Activated naive CD8-positive, alpha-beta T cell treated with anti-CD3 and anti-CD28 coated beads, Interleukin-2, amount 50 U/mL, for 16 hours (primary cell): ENCODE results near the gene SLC15A1.
"Not testable (repeated sequence)": the region's sequence is repeated elsewhere in the genome, so short reads cannot be mapped to it uniquely, and the experiment has no call there.

ENCODE experiments used
- DNase-seq: peaks from one replicate; pipeline ENCODE4 v3.0.0-alpha.2; 2020; ENCODE audit warnings: low read depth, low spot score

Gene SLC15A1

GRCh38 chr13:98781470-98781869 lies 29.0 kb upstream of the SLC15A1 start:
- DNase-seq: no peak

- no peak for DNase-seq
Measured at GRCh38 chr13:98781045-98781444, 28.6 kb upstream of the SLC15A1 start.

- no peak for DNase-seq
Measured at GRCh38 chr13:98780451-98780850, 28.0 kb upstream of the SLC15A1 start.

- no peak for DNase-seq
Measured at GRCh38 chr13:98779695-98780094, 27.2 kb upstream of the SLC15A1 start.

GRCh38 chr13:98778749-98779148 lies 26.3 kb upstream of the SLC15A1 start:
- no peak for DNase-seq

GRCh38 chr13:98776644-98777043 lies 24.2 kb upstream of the SLC15A1 start:
- DNase-seq: no peak

GRCh38 chr13:98775844-98776598 lies 23.5 kb upstream of the SLC15A1 start:
- DNase-seq: no peak

- no peak for DNase-seq
Measured at GRCh38 chr13:98775386-98775785, 22.9 kb upstream of the SLC15A1 start.

GRCh38 chr13:98774776-98775175 lies 22.3 kb upstream of the SLC15A1 start:
- no peak for DNase-seq

- DNase-seq: no peak
Measured at GRCh38 chr13:98773921-98774320, 21.4 kb upstream of the SLC15A1 start.

- no peak for DNase-seq
Measured at GRCh38 chr13:98772794-98773452, 20.5 kb upstream of the SLC15A1 start.

GRCh38 chr13:98771838-98772611 lies 19.6 kb upstream of the SLC15A1 start:
- DNase-seq: no peak

GRCh38 chr13:98769736-98770135 lies 17.3 kb upstream of the SLC15A1 start:
- DNase-seq: no peak

GRCh38 chr13:98768522-98768921 lies 16.1 kb upstream of the SLC15A1 start:
- no peak for DNase-seq

GRCh38 chr13:98766697-98767096 lies 14.2 kb upstream of the SLC15A1 start:
- DNase-seq: no peak

GRCh38 chr13:98765996-98766519 lies 13.6 kb upstream of the SLC15A1 start:
- no peak for DNase-seq

GRCh38 chr13:98761986-98762616 lies 9.6 kb upstream of the SLC15A1 start:
- DNase-seq: no peak

- no peak for DNase-seq
Measured at GRCh38 chr13:98761126-98761985, 8.9 kb upstream of the SLC15A1 start.

- DNase-seq: no peak
Measured at GRCh38 chr13:98755729-98756128, 3.3 kb upstream of the SLC15A1 start.

- DNase-seq: no peak
Measured at GRCh38 chr13:98755116-98755515, 2.6 kb upstream of the SLC15A1 start.

GRCh38 chr13:98754468-98754867 lies 2.0 kb upstream of the SLC15A1 start:
- DNase-seq: not testable (repeated sequence)
